Left hindlimb (tissue), 1 donor: Measurements from ENCODE around the gene FSTL5.

Source experiments
- DNase-seq: peaks from one replicate; pipeline ENCODE4 v3.0.0-alpha.2; 2018

The FSTL5 gene

GRCh38 chr4:161564230-161564834, 599.5 kb downstream of the FSTL5 start:
- no peak for DNase-seq

- no peak for DNase-seq
These were observed 607.8 kb downstream of the FSTL5 start for GRCh38 chr4:161555689-161556660.

GRCh38 chr4:161554372-161554990, 609.3 kb downstream of the FSTL5 start:
- DNase-seq: no peak

GRCh38 chr4:161546902-161547301, 616.9 kb downstream of the FSTL5 start:
- no peak for DNase-seq

- no peak for DNase-seq
These were observed 623.5 kb downstream of the FSTL5 start for GRCh38 chr4:161540265-161540664.

GRCh38 chr4:161538941-161539340, 624.9 kb downstream of the FSTL5 start:
- DNase-seq: no peak

GRCh38 chr4:161530710-161531109, 633.1 kb downstream of the FSTL5 start:
- no peak for DNase-seq

GRCh38 chr4:161525121-161525520, 638.7 kb downstream of the FSTL5 start:
- no peak for DNase-seq

- DNase-seq: peak; percentile 30
These were observed 641.8 kb downstream of the FSTL5 start for GRCh38 chr4:161522031-161522430.

- DNase-seq: no peak
These were observed 644.2 kb downstream of the FSTL5 start for GRCh38 chr4:161519611-161520010.

GRCh38 chr4:161517941-161518340, 645.9 kb downstream of the FSTL5 start:
- no peak for DNase-seq

- no peak for DNase-seq
These were observed 658.7 kb downstream of the FSTL5 start for GRCh38 chr4:161505141-161505540.

GRCh38 chr4:161498155-161498554, 665.6 kb downstream of the FSTL5 start:
- DNase-seq: no peak

- DNase-seq: no peak
These were observed 677.3 kb downstream of the FSTL5 start for GRCh38 chr4:161486461-161486860.

GRCh38 chr4:161466316-161466715, 697.5 kb downstream of the FSTL5 start:
- no peak for DNase-seq

GRCh38 chr4:161463436-161463835, 700.4 kb downstream of the FSTL5 start:
- no peak for DNase-seq

GRCh38 chr4:161457906-161458305, 705.9 kb downstream of the FSTL5 start:
- no peak for DNase-seq

GRCh38 chr4:161457311-161457710, 706.5 kb downstream of the FSTL5 start:
- no peak for DNase-seq

GRCh38 chr4:161454860-161455259, 708.9 kb downstream of the FSTL5 start:
- DNase-seq: no peak

- peak; percentile 20 for DNase-seq
These were observed 715.1 kb downstream of the FSTL5 start for GRCh38 chr4:161448550-161449180.

- DNase-seq: no peak
These were observed 719.2 kb downstream of the FSTL5 start for GRCh38 chr4:161444626-161445025.

GRCh38 chr4:161442921-161443320, 720.9 kb downstream of the FSTL5 start:
- no peak for DNase-seq

- DNase-seq: no peak
These were observed 725.7 kb downstream of the FSTL5 start for GRCh38 chr4:161438096-161438495.
